Bronchial epithelial cell (primary cell): Measurements from ENCODE around the gene DHRS11. TPM values are rescaled to one million over a fixed set of nuclear protein-coding genes. Genes with fewer than 3 reads are reported as not detected.

Experiments used
- DNase-seq: peaks from one replicate; pipeline ENCODE4 v3.0.0-alpha.2; 2010; ENCODE audit warnings: low read depth
- FAIRE-seq: peaks from 2 replicates; lab custom pipeline; 2011; peaks lifted over from hg19 to GRCh38; lab: Jason Lieb, UNC
- H3K27me3 ChIP-seq: 2 replicates; pipeline ENCODE4 v1.5.1; 2011; ENCODE audit warnings: low read length; ENCODE audit not compliant: control insufficient read depth, insufficient read depth
- H3K36me3 ChIP-seq: 2 replicates; pipeline ENCODE4 v1.5.1; 2011; ENCODE audit warnings: low read length; ENCODE audit not compliant: control insufficient read depth, insufficient read depth
- H3K4me3 ChIP-seq: 2 replicates; pipeline ENCODE4 v1.5.1; 2011; ENCODE audit warnings: mild to moderate bottlenecking, low read depth, low read length, control low read depth
- CTCF ChIP-seq: IDR thresholded peaks from 2 replicates; pipeline ENCODE4 v1.5.1; 2011; ENCODE audit warnings: mild to moderate bottlenecking, moderate library complexity, low read length, control low read depth, inconsistent platforms; ENCODE audit not compliant: insufficient read depth, severe bottlenecking
- total RNA-seq: library from RNA; depleted of rRNA; stranded (reverse); fragments of >200 nt; gene quantifications from 2 replicates; pipeline ENCODE4 v1.2.1, GENCODE V29; 2014

Gene DHRS11
- total RNA-seq, 1 donor from 2014 or later = 7.9 TPM

DNA sequence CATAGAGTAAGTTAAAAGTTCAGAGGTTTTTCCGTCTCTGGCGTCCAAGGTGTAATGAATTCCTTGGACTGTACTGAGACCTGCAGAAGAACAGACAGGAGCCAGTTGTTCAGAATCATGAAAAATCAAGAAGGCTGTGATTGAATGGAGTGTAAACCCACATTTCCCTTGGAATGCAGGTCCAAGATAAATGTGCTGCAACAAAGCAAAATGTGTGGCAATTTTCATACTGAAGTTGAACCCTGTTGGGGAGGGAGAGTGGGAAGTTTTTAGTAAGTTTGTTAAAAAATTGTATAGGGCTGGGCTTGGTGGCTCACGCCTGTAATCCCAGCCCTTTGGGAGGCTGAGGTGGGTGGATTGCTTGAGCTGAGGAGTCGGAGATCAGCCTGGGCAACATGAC, 25.6 kb upstream of the DHRS11 start:
- FAIRE-seq (no peak), DNase-seq (no peak)
- no peak for TF ChIP-seq CTCF
- Histone ChIP-seq H3K27me3 (no peaks in the 10 kb centered on the region), H3K4me3 (no peak overlapping the region), H3K36me3 (peaks cover 9% of the 10 kb centered on the region)

DNA sequence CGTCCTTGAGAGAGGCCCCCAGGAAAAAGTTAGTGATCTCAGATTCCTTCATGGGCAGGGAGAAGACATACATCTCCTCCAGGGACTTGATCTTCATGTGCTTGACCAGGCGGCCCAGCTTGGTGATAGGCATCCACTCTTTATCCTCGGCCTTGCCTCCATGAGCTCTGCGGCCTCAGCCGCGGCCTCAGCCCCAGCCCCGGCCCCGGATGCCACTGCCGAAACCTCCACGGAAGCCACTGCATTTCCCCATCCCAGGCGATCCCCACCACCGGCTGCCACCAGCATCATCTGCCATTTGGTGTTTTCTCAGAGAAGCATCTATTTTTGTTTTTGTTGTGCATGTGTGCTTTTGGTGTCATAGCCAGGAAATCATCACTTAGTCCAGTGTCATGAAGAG, 16.7 kb upstream of the DHRS11 start:
- Histone ChIP-seq H3K4me3 (no peak overlapping the region), H3K27me3 (no peaks in the 10 kb centered on the region), H3K36me3 (peaks cover 13% of the 10 kb centered on the region)
- no peak for TF ChIP-seq CTCF
- FAIRE-seq = no peak
- DNase-seq = no peak

GRCh38 chr17:36576793-36577192, 14.9 kb upstream of the DHRS11 start:
- Histone ChIP-seq H3K4me3 (no peak overlapping the region), H3K36me3 (peaks cover 14% of the 10 kb centered on the region), H3K27me3 (no peaks in the 10 kb centered on the region)
- DNase-seq (no peak), FAIRE-seq (no peak)
- TF ChIP-seq CTCF = no peak

DNA sequence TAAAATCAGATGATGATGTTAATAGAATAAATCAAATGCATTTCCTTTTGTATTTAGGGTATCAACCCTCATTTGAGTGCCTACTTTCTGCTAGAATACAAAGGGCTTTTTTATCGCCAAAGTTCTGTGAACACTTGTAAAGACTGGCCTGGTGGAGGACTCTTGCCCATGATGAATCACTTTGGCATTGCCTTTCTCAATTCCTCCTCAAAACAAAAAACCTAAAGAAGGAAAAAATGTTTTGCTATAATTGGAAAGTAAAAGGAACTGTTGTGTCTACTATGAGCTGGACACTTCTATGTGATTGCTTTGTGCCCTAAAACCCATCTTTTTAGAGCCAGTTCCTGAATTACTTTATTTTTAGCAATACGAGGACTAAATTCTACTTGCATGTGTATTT, 13.0 kb upstream of the DHRS11 start:
- DNase-seq (no peak), FAIRE-seq (no peak)
- H3K4me3 ChIP-seq = no peak overlapping the region
- H3K36me3 ChIP-seq = peaks cover 14% of the 10 kb centered on the region
- TF ChIP-seq CTCF = no peak
- no peaks in the 10 kb centered on the region for H3K27me3 ChIP-seq

- FAIRE-seq (no peak), DNase-seq (no peak)
- peaks cover 14% of the 10 kb centered on the region for H3K36me3 ChIP-seq
- no peaks in the 10 kb centered on the region for H3K27me3 ChIP-seq
- H3K4me3 ChIP-seq = no peak overlapping the region
- TF ChIP-seq CTCF = no peak
Observed at GRCh38 chr17:36583787-36584186, 7.9 kb upstream of the DHRS11 start.

DNA sequence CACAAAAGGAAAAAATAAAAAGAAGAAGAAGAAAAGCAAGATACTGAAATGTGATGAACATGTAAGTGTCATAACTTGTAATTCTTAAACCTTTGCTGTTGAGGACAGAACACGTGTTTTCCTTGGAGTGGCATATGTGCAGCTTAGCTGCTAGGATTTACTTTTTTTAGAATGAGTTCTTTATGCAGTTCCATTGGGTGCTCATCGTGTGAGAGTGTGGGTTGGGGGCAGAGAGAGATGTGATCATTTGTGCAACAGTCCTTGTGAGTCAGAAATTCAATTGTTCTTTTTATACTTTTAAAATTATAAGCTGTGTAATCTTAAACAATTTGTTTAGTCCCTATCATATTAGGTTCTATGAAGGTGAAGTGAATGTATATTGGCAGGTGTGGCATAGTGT, 5.5 kb upstream of the DHRS11 start:
- DNase-seq (no peak), FAIRE-seq (no peak)
- peaks cover 10% of the 10 kb centered on the region for H3K36me3 ChIP-seq
- no peak for TF ChIP-seq CTCF
- no peaks in the 10 kb centered on the region for H3K27me3 ChIP-seq
- H3K4me3 ChIP-seq = no peak overlapping the region
